MM.1S (cell line): Measurements from ENCODE around the gene AGRP.

Source experiments
- EZH2 ChIP-seq: fragments of 300-600 bp; sonication (generic); optimal IDR thresholded peaks from 2 replicates; pipeline ENCODE3; 2017; ENCODE audit warnings: low read depth, mild to moderate bottlenecking, antibody characterized with exemption, low read length, mixed read lengths
- EZH2phosphoT487 ChIP-seq: fragments of 300-600 bp; sonication (generic); IDR thresholded peaks from 2 replicates; pipeline ENCODE4 v1.6.1; 2018; ENCODE audit warnings: antibody characterized with exemption, low read length
- TF ChIP-seq, protein P1 (sequence below): fragments of 300-600 bp; sonication (generic); IDR thresholded peaks from 2 replicates; pipeline ENCODE4 v1.5.1; 2016; ENCODE audit warnings: antibody characterized with exemption, low read length, mixed read lengths

DNA sequence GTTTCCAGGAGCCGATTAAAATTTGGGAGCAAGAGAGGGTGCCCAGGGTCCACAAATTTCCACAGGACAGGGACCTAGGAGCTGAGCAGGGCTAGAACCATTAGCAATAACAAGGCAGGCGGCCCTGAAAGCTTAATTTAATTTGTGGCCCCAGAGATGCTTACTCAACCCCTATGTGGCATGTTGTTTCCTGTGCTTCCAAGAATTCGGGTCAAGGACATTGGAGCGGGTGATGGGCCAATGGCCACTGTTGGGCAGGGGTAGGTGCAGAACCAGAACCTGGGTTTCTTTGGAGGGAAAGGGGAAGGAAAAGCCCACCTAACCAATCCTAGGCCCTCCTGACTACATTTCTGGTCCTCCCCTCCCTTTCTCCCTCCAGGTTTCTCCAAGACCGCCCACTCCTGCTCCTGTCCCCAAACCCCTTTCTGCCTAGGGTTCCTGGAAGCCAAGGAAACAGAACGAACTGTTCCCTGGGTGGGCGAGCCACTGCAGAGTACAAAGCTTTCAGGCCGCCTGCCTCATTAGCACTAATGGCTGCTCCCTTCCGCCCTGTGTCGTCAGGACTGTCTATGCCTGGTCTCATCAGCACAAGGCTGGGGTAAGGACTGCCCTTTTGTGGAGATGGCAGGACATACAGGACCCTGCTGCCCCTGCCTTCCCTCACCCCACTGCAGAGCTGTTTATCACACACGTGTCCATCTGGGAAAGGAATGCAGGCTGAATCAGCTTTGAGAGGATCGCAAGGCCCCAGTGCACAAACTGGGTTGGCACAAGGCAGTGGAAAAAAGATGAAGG, 581 bp upstream of the AGRP start:
- TF ChIP-seq, protein P1, sequence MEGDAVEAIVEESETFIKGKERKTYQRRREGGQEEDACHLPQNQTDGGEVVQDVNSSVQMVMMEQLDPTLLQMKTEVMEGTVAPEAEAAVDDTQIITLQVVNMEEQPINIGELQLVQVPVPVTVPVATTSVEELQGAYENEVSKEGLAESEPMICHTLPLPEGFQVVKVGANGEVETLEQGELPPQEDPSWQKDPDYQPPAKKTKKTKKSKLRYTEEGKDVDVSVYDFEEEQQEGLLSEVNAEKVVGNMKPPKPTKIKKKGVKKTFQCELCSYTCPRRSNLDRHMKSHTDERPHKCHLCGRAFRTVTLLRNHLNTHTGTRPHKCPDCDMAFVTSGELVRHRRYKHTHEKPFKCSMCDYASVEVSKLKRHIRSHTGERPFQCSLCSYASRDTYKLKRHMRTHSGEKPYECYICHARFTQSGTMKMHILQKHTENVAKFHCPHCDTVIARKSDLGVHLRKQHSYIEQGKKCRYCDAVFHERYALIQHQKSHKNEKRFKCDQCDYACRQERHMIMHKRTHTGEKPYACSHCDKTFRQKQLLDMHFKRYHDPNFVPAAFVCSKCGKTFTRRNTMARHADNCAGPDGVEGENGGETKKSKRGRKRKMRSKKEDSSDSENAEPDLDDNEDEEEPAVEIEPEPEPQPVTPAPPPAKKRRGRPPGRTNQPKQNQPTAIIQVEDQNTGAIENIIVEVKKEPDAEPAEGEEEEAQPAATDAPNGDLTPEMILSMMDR: no peak
- TF ChIP-seq EZH2 (no peak), EZH2phosphoT487 (no peak)
